H9 (cell line): Measurements from ENCODE around the gene TNNI3. TPM values are rescaled to one million over a fixed set of nuclear protein-coding genes. Genes with fewer than 3 reads are reported as not detected.

ENCODE experiments used
- DNase-seq: peaks from one replicate; pipeline ENCODE4 v3.0.0-alpha.2; 2017
- H2AFZ ChIP-seq: one replicate; pipeline ENCODE4 v1.6.1; 2013; ENCODE audit warnings: mild to moderate bottlenecking, low read length, control low read depth, moderate library complexity
- H2AK5ac ChIP-seq: 2 replicates; pipeline ENCODE4 v1.6.1; 2013; ENCODE audit warnings: low read length, control low read depth, mixed read lengths; ENCODE audit not compliant: insufficient read length
- H2BK120ac ChIP-seq: one replicate; pipeline ENCODE4 v1.6.1; 2013; ENCODE audit warnings: low read depth, mild to moderate bottlenecking, low read length, control low read depth, inconsistent platforms; ENCODE audit not compliant: poor library complexity, severe bottlenecking
- H2BK12ac ChIP-seq: 2 replicates; pipeline ENCODE4 v1.6.1; 2013; ENCODE audit warnings: low read length, control low read depth, mixed read lengths, low read depth; ENCODE audit not compliant: insufficient read length
- H2BK15ac ChIP-seq: 2 replicates; pipeline ENCODE4 v1.6.1; 2013; ENCODE audit warnings: low read depth, low read length, control low read depth
- H2BK20ac ChIP-seq: one replicate; pipeline ENCODE4 v1.6.1; 2013; ENCODE audit warnings: low read depth, mild to moderate bottlenecking, low read length, control low read depth, inconsistent platforms; ENCODE audit not compliant: poor library complexity, severe bottlenecking
- H2BK5ac ChIP-seq: 2 replicates; pipeline ENCODE4 v1.6.1; 2013; ENCODE audit warnings: low read length, control low read depth, mixed read lengths; ENCODE audit not compliant: insufficient read length
- H3K14ac ChIP-seq: 2 replicates; pipeline ENCODE4 v1.6.1; 2013; ENCODE audit warnings: low read length, control low read depth; ENCODE audit not compliant: insufficient read depth
- H3K18ac ChIP-seq: 2 replicates; pipeline ENCODE4 v1.6.1; 2013; ENCODE audit warnings: low read depth, mild to moderate bottlenecking, mixed read lengths, low read length, control low read depth; ENCODE audit not compliant: insufficient read length
- H3K23ac ChIP-seq: 2 replicates; pipeline ENCODE4 v1.6.1; 2013; ENCODE audit warnings: low read length, control low read depth, mixed read lengths, low read depth; ENCODE audit not compliant: insufficient read length
- H3K23me2 ChIP-seq: 2 replicates; pipeline ENCODE4 v1.6.1; 2013; ENCODE audit warnings: low read depth, mild to moderate bottlenecking, mixed read lengths, low read length, control low read depth; ENCODE audit not compliant: insufficient read length, poor library complexity, severe bottlenecking
- H3K27ac ChIP-seq: 2 replicates; pipeline ENCODE4 v1.5.1; 2013; ENCODE audit warnings: low read length, control low read depth, mixed read lengths, low read depth; ENCODE audit not compliant: insufficient read length
- H3K27me3 ChIP-seq: 2 replicates; pipeline ENCODE4 v1.6.1; 2013; ENCODE audit warnings: low read length, control low read depth, inconsistent platforms; ENCODE audit not compliant: insufficient read depth
- H3K4ac ChIP-seq: 2 replicates; pipeline ENCODE4 v1.6.1; 2013; ENCODE audit warnings: low read depth, mild to moderate bottlenecking, control low read depth, inconsistent platforms, low read length, moderate library complexity
- H3K4me1 ChIP-seq: 2 replicates; pipeline ENCODE4 v1.6.1; 2013; ENCODE audit warnings: low read length, control low read depth, inconsistent platforms; ENCODE audit not compliant: insufficient read depth
- H3K4me2 ChIP-seq: 2 replicates; pipeline ENCODE4 v1.6.1; 2013; ENCODE audit warnings: low read length, control low read depth, mixed read lengths; ENCODE audit not compliant: insufficient read length, insufficient read depth
- H3K56ac ChIP-seq: 2 replicates; pipeline ENCODE4 v1.6.1; 2013; ENCODE audit warnings: low read depth, mild to moderate bottlenecking, mixed read lengths, low read length, control low read depth; ENCODE audit not compliant: insufficient read length
- H3K79me1 ChIP-seq: 2 replicates; pipeline ENCODE4 v1.6.1; 2013; ENCODE audit warnings: low read depth, mild to moderate bottlenecking, moderate library complexity, low read length, control low read depth, inconsistent platforms; ENCODE audit not compliant: insufficient read depth, poor library complexity, severe bottlenecking
- H3K79me2 ChIP-seq: 2 replicates; pipeline ENCODE4 v1.6.1; 2013; ENCODE audit warnings: low read length, control low read depth, inconsistent platforms; ENCODE audit not compliant: insufficient read depth
- H3K9ac ChIP-seq: 2 replicates; pipeline ENCODE4 v1.6.1; 2013; ENCODE audit warnings: low read length, control low read depth, mixed read lengths; ENCODE audit not compliant: insufficient read length; ENCODE audit errors: extremely low read depth
- H3K9me3 ChIP-seq: one replicate; pipeline ENCODE4 v1.6.1; 2013; ENCODE audit warnings: low read depth, low read length, inconsistent platforms; ENCODE audit not compliant: control insufficient read depth
- H3T11ph ChIP-seq: one replicate; pipeline ENCODE4 v1.6.1; 2013; ENCODE audit warnings: mild to moderate bottlenecking, low read length, control low read depth, inconsistent platforms
- H4K20me1 ChIP-seq: one replicate; pipeline ENCODE4 v1.6.1; 2013; ENCODE audit not compliant: control insufficient read depth, insufficient read length, insufficient read depth
- H4K5ac ChIP-seq: 2 replicates; pipeline ENCODE4 v1.6.1; 2013; ENCODE audit warnings: low read depth, mild to moderate bottlenecking, mixed read lengths, low read length, control low read depth; ENCODE audit not compliant: insufficient read length
- H4K8ac ChIP-seq: replicated peaks from 2 replicates; pipeline ENCODE4 v1.6.1; 2013; ENCODE audit warnings: low read length, control low read depth, mixed read lengths, low read depth; ENCODE audit not compliant: insufficient read length
- H4K91ac ChIP-seq: 2 replicates; pipeline ENCODE4 v1.6.1; 2013; ENCODE audit warnings: low read depth, mild to moderate bottlenecking, moderate library complexity, mixed read lengths, low read length, control low read depth; ENCODE audit not compliant: insufficient read length
- H3K27ac Mint-ChIP-seq, 3 experiments: 2 replicates in 2 of 3; 3 replicates in 1 of 3; pipeline ENCODE4 v1.8.0; 2020 to 2021; ENCODE audit warnings: mixed read lengths in 3 of 3, mild to moderate bottlenecking in 1 of 3, moderate library complexity in 1 of 3
- H3K27me3 Mint-ChIP-seq: 2 replicates; pipeline ENCODE4 v1.8.0; 2021; ENCODE audit warnings: low read depth, mild to moderate bottlenecking, moderate library complexity, mixed read lengths
- H3K36me3 Mint-ChIP-seq, 3 experiments: 2 replicates in 2 of 3; 3 replicates in 1 of 3; pipeline ENCODE4 v1.8.0; 2020 to 2021; ENCODE audit warnings: low read depth in 3 of 3, mixed read lengths in 3 of 3; ENCODE audit not compliant: insufficient read depth in 1 of 3
- H3K4me1 Mint-ChIP-seq, 2 experiments: 2 replicates each; pipeline ENCODE4 v1.8.0; 2020; ENCODE audit warnings: mixed read lengths in 2 of 2
- H3K4me3 Mint-ChIP-seq, 2 experiments: 2 replicates in 1 of 2; 3 replicates in 1 of 2; pipeline ENCODE4 v1.8.0; 2020 to 2021; ENCODE audit warnings: mild to moderate bottlenecking in 2 of 2, mixed read lengths in 2 of 2, moderate library complexity in 1 of 2
- H3K9me3 Mint-ChIP-seq, 2 experiments: 2 replicates in 1 of 2; 3 replicates in 1 of 2; pipeline ENCODE4 v1.8.0; 2020; ENCODE audit warnings: mild to moderate bottlenecking in 2 of 2, mixed read lengths in 2 of 2, moderate library complexity in 1 of 2
- CTCF ChIP-seq: fragments of 200-600 bp; sonication (generic); conservative IDR thresholded peaks from 3 replicates; pipeline ENCODE4 v1.8.0; 2021; ENCODE audit warnings: antibody characterized with exemption, mild to moderate bottlenecking
- WGBS: extraction: QIAGEN DNeasy Blood & Tissue Kit; methylation state at CpG from one replicate; pipeline ENCODE4 v1.1.7; 2013; ENCODE audit warnings: missing lambda C conversion rate, low lambda C conversion rate, mixed read lengths; ENCODE audit not compliant: insufficient read length; ENCODE audit errors: extremely low coverage; 5-methylcytosine and 5-hydroxymethylcytosine counted together
- total RNA-seq: library from RNA; stranded (reverse); gene quantifications from 2 replicates; pipeline ENCODE4 v1.2.1, GENCODE V29; 2021

Gene TNNI3
- total RNA-seq, 1 experiment from 2014 or later: 36.9 TPM

- no CpG with 5 or more reads among the region's 21 CpGs for WGBS
- Histone ChIP-seq H3K56ac (no peak overlapping the region), H4K91ac (no peak overlapping the region), H2BK20ac (no peak overlapping the region), H3K4me1 (no peaks in the 10 kb centered on the region), H3K23ac (no peak overlapping the region), H3K79me2 (peaks cover 4% of the 10 kb centered on the region; the same call in 1 of the 2 replicates), H2BK120ac (no peak overlapping the region), H4K8ac (no peak overlapping the region), H3K18ac (no peak overlapping the region), H3K4ac (no peak overlapping the region), H3K4me2 (no peak overlapping the region), H3K27ac (no peak overlapping the region), H3K79me1 (peaks cover 5% of the 10 kb centered on the region), H3K23me2 (peaks cover 6% of the 10 kb centered on the region), H2AFZ (no peak overlapping the region), H2AK5ac (no peak overlapping the region), H4K5ac (no peak overlapping the region), H3K27me3 (no peaks in the 10 kb centered on the region), H3K9ac (no peak overlapping the region), H3T11ph (no peak overlapping the region), H3K9me3 (no peaks in the 10 kb centered on the region), H4K20me1 (no peaks in the 10 kb centered on the region), H3K14ac (no peak overlapping the region), H2BK12ac (no peak overlapping the region), H2BK5ac (no peak overlapping the region), H2BK15ac (no peak overlapping the region)
- no peak overlapping the region; a peak in 1 of 5 replicates for H3K4me3 Mint-ChIP-seq
- peaks cover 12 to 20% of the 10 kb centered on the region in 2 experiments for H3K4me1 Mint-ChIP-seq
- no peaks in the 10 kb centered on the region for H3K27me3 Mint-ChIP-seq
- H3K9me3 Mint-ChIP-seq: no peaks in the 10 kb centered on the region
- H3K27ac Mint-ChIP-seq: no peak overlapping the region
- no peak for TF ChIP-seq CTCF
- no peak for DNase-seq
- H3K36me3 Mint-ChIP-seq: peaks cover 8 to 24% (median 21%) of the 10 kb centered on the region in 3 experiments; a peak in 6 of 7 replicates
Observed at GRCh38 chr19:55111238-55111831, 46.2 kb downstream of the TNNI3 start.
